NK-92 (cell line): ENCODE data around the gene IREB2.

ENCODE experiments used
- DNase-seq: peaks from one replicate; lab custom pipeline; 2025; ENCODE audit not compliant: unreplicated experiment; lab: John Stamatoyannopoulos, UW

IREB2 gene

GRCh38 chr15:78406016-78406585 is 31.9 kb upstream of the IREB2 start:
- no peak for DNase-seq

DNA sequence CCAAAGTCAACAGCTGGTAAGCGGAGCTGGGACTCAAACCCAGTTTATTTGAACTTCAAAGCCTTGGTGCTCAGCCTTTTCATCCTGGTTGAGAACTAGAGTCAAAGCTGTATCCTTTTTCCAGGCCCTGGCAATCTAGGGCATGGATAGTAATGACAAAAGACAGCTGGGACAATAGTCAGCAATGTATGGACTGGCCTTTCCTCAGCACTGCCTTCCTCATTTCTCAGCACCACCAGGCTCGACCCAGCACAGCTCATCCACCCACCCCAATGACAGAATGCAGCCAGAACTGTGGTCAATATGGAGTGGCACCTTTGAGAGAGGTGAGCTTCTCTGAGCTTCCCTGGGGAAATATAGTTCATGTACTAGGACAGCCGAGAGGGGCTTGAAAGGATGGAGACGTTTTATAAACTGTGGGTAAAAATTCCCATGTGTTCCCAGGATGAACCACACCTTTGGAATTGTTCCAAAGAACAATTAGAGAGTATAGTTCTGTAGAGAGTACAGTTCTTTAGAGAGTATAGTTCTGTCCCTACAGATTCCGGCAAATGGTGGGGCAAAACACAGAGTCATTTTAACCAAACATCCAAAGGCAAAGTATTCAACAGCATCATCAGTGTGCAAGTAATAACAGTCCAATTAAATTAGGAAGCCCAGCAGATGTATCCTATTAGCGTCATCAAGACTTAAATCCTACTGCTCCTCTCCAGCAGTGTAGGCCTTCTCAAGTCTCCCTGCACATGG is 30.2 kb upstream of the IREB2 start:
- DNase-seq = no peak

GRCh38 chr15:78408355-78408640 is 29.7 kb upstream of the IREB2 start:
- DNase-seq = no peak

DNA sequence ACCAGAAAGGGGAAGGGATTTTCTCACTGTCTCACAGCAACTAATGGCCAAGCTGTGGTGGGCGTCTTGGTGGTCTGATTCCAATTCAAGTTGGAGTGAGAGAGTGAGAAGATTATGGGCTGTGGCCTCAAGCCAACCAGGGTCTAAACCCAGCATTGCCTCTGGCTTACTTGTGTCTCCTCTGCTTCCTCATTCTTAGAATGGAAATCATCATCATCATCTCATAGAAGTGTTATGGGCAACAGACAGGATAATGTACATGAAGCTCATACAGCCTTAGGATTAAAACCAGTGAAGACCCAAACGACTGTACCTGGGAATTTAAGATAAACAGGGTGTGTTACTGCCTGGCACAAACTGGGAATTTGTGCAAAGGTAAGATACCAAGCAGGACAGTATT is 29.1 kb upstream of the IREB2 start:
- DNase-seq = no peak

DNA sequence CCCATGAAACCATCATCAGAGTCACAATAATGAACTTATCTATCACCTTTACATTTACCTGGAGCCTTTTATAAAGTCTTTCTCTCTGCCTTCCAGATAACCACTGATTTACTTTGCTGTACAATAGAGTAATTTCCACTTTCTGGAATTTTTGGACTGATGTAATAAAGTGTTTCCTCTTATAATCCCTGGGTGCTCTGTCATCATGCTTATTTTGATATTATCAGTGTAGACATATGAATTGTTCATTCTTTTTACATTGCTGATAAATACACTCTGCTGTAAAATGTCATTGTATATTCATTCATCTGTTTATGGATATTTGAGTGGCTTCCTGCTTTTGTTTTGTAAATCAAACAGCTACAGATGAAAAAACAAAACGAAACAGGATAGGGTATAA is 27.0 kb upstream of the IREB2 start:
- DNase-seq = no peak

DNA sequence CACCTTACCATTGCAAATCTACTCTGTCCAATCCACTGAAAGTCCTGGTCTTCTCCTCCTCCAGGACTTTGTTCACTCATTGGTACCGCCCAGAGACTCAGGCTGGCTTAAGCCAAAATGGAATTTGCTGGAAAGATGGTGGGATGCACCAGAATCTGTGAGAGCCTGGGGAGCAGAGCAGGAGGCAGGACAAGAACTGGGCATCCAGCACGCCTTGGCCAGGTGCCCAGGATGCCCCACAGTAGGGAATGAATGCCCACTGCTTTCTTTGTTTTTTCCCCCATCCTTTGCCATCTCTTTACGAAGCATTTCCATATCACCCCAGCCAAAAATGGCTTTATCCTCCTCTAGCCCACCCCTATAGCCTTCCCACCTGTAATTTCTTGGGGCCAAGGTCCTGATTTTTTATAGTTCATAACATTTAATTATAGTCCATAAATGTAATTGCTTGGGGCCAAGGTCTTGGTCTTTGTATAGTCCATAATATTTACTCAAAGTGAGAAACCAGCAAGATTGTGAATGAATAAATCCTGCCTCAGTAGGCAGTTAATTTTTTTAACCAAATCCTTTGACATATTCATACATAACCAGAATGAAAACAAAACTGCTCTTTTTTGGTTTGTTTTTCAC is 23.3 kb upstream of the IREB2 start:
- no peak for DNase-seq

GRCh38 chr15:78415284-78415683 is 22.7 kb upstream of the IREB2 start:
- no peak for DNase-seq

- DNase-seq = no peak
Observed at GRCh38 chr15:78417754-78418630, 20.0 kb upstream of the IREB2 start.

- DNase-seq = no peak
Observed at GRCh38 chr15:78418686-78419085, 19.3 kb upstream of the IREB2 start.

DNA sequence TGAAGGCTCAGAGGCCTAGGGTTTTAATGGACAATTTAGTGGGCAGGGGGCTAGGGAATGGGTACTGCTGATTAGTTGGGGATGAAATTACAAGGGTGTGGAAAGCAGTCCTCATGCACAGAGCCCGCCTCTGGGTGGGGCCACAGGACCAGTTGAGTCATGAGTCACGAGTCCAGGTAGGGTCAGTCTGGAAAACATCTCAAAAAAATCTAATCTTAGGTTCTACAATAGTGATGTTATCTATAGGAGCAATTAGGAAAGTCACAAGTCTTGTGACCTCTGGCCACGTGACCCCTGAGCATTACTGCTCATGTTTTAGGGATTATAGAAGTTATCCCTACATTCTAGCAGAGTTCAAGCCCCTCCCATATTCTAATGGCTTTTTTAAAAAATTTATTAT is 18.6 kb upstream of the IREB2 start:
- no peak for DNase-seq

DNA sequence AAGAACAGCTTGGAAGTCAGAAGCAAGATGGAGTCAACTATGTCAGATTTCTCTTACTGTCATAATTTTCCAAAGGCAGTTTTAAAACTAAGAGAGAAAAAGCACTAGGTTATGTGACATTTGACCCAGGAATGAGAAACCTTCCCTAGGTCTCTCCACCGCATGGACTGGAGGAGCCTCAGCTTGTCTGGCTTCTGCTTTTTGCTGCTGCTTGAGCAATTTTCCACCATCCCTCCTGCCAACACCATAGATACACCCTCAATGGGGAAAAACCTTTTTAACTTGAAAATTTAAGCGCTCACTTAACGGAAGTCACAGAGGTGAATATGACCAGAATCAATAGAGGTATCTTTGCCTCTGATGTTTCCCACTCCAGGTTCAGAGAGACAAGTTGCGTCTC is 17.8 kb upstream of the IREB2 start:
- DNase-seq = no peak

DNA sequence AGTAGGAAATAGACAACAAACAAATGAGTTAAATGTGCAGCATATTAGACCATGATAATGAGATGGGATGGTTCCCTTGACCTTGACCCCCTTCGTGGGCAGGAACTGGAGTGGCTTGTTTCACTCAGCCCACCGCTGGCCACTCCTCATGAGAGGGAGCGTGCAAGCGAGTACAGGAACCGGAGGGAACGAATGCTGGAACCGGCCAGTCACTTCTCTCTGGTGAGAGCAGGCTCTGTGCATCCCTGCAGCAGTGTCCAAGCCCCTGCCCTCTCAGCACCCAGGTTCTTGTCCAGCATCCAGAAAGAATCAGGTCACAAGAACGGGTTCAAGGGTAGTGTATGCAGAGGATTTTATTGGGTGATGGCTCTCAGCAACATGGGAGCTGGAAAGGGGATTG is 17.2 kb upstream of the IREB2 start:
- no peak for DNase-seq

DNA sequence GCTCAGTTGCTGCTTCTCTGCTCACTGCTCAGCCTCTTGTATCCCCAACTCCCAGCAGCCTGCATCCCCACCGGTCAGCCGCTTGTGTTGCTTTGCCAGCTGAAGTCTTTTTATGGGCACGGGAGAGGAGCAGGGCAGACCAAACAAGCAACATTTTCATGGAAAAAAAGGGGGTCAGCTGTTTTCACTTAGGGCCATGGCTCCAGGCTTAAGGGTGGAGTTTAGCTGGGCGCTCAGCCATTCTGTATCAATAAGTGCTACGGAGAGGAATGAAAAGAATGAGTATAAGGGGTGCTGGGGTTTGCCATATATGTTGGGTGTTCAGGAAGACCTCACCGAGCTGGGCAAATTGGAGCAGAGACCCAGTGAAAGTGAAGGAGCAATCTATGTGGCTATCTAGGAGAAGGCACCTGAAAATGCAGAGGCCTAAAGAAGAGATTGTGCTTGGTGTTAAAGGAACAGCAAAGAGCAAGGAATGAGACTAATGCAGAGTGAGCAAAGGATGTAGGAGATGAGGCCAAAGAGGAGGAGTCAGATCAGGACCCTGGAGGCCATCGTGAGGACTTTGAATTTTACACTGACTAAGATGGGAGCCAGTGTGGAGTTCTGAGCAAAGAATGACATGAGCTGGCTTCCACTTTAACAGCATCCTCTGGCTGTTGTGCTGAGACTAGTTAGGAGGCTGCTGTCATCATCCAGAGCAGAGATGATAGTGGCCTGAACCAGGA is 16.6 kb upstream of the IREB2 start:
- DNase-seq = no peak

DNA sequence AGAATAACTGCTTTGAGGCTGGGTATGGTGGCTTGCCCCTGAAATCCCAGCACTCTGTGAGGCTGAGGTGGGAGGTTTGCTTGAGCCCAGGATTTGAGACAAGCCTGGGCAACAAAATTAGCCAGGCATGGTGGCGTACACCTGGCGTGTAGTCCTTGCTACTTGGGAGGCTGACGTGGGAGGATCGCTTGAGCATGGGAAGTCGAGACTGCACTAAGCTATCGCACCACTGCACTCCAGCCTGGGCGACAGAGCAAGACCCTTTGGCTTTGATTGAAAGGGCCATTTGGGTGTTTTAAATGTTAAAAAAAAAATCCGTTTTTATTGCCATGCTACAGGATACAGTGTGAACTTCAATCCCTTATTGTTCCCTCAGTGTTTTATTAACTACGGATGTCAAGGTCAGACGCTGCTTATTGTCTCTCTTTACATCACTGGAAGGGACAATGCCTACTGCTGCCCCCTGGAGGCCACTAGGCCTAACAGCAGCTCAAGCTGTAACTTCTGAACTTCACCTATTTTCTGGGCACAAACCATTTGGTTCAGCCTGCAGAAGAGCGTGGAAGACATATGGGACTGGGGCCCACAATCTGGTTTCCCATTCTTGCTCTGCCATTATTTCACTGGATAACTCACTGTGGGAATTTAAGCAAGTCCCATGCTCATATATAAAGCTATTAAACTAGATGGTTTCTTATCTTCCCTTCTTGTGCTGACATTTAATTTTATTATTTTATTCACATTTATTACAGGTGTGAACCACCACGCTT is 15.3 kb upstream of the IREB2 start:
- DNase-seq = no peak

DNA sequence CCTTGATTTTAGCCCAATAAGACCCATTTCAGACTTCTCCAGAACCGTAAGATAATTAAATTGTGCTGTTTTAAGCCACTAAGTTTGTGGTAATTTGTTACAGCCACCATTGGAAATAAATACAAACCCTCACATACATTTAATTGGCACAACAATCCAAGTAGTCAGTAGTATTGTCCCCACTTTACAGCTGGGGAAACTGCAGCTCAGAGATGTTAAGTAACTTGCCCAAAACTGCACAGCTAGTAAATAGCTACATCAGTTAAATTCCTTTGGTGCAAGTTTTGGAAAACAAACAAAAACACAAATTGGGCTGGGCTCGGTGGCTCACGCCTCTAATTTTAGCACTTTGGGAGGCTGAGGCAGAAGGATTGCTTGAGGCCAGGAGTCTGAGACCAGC is 13.3 kb upstream of the IREB2 start:
- no peak for DNase-seq

- DNase-seq = no peak
Observed at GRCh38 chr15:78425643-78426042, 12.4 kb upstream of the IREB2 start.

GRCh38 chr15:78426300-78426699 is 11.7 kb upstream of the IREB2 start:
- DNase-seq = no peak

- DNase-seq = no peak
Observed at GRCh38 chr15:78427953-78428352, 10.1 kb upstream of the IREB2 start.

GRCh38 chr15:78429477-78429876 is 8.5 kb upstream of the IREB2 start:
- DNase-seq = no peak

DNA sequence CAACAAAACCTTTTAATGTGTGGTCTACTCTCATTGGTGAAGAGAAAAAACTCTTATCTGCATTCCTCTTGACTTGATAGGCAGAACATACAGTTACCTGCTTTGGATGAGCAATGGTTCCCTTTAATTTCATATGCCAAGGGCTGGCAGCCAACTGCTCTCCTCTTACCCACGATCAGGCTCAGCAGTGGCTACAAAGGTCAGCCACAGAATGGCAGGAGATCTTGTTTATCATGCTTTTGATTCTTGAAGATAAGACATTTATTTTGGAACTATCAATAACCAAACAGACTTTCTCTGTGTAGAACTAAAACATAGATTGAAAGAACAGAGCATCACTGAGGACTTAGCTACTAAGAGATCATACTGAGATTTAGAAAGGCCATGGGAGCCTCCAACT is 6.1 kb upstream of the IREB2 start:
- DNase-seq = no peak
